NB4 (cell line): ENCODE measurements around the gene CISD1.

Experiments
- CTCF ChIP-seq: IDR thresholded peaks from one replicate; pipeline ENCODE4 v1.5.1; 2012; ENCODE audit warnings: low read depth, low read length
- MAX ChIP-seq: IDR thresholded peaks from 2 replicates; pipeline ENCODE4 v1.6.1; 2011; ENCODE audit warnings: low read depth, low read length
- POLR2A ChIP-seq: IDR thresholded peaks from 2 replicates; pipeline ENCODE4 v1.6.1; 2011; ENCODE audit warnings: mild to moderate bottlenecking; ENCODE audit not compliant: insufficient read length; ENCODE audit errors: extremely low read depth

DNA sequence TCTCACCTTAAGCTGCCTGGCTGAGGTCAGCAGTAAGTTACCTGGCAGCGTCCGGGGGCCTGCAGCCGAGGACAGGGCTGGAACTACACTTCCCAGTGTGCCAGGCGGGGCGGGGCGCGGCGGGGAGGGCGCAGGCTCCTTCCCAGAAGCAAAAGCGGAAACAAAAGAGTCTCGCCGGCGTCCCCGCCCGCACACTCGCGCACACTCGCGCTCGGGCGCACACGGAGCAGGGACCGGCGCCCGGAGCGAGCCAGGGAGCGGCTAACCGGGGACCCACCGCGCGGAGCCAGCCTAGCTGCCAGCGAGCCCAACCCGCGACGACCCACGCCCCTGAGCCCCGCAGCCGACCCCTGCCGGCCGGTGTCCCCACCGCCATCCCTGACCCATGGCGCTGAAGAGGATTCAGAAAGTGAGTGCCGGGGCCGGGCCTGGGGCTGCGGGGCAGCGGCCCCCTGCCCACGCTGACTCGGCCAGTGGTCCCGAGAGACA lies 65.9 kb downstream of the CISD1 start, which contains the start of gene UBE2D1:
- TF ChIP-seq CTCF = no peak
- TF ChIP-seq POLR2A = peak; percentile 89
- TF ChIP-seq MAX = no peak
